ENCODE results near the gene TRPM2.

TRPM2 gene

DNA sequence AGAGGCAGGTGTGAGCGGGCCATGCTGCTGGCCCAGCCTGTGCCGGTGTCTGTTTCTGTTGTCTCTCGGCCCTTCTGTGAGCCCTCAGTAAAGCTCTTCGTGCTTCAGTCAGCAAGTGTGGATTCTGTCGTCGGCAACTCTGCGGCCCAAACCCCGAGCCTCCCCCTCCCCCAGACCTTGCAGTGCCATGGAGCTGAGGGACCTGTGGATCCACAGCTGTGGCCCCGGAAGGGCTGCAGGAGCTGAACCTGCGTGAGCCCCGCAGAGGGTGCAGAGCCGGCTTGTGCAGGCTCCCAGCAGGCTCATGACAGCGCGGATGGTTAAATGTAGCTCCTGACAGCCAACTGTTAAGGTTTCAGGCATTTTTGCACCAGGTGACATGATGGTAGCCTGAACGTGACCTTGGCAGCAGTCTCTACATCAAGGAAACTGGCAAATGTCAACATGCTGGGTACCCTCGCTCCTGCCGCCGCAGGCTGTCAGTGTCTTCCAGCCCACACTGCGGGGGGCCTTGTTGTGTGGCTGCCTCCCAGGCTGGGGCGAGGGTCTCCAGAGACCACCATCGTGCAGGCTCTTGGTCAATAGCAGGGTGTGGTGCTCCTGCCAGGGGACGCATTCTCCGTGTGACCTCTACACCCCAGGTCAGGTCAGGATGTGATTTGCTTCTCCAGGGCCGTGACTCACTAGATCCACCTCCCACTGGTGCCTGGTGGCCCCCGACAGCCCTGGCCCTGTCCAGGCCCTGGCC is 108.8 kb downstream of the TRPM2 start:
- no peak for DNase-seq (ENCODE audit: low read depth in 2 of 2)

DNA sequence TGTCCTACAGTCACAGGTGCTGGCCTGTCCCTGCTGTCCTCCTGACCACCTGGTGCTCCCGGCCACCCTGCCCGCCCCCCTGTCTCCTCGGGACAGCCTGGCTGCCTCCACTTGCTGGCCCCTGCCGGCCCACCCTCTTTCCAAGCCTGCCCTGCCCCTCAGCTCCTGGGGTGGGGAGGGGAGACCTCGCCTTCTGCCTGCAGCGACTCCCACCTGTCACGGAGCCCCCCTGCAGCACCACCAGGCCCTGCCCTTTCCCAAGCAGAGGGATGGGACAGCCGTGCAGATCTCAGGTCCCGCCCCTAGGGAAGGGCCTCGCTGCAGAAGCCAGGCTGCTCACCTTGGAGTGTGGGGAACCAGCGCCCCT is 109.4 kb downstream of the TRPM2 start:
- no peak for DNase-seq (ENCODE audit: low read depth in 2 of 2)

DNA sequence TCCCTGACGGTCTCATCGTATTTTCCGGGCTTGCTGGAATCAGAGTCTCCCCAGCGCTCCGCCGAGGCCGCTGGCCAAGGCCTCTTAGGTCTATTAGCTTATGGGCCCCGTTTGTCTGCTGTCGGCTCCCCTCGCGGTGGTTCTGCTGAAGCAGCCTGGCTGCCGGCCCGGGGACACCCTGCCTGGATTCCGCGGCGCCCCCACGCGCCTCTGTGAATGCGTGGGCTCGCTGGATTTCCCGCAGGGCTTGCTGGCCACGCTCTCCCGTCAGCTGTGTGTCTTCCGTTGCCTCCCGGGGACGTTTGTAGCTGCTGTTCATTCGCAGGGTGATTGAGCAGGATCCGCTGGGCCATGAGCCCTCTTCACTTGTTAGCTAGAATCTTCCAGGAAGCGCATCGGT is 110.3 kb downstream of the TRPM2 start:
- no peak for DNase-seq (ENCODE audit: low read depth in 2 of 2)

DNA sequence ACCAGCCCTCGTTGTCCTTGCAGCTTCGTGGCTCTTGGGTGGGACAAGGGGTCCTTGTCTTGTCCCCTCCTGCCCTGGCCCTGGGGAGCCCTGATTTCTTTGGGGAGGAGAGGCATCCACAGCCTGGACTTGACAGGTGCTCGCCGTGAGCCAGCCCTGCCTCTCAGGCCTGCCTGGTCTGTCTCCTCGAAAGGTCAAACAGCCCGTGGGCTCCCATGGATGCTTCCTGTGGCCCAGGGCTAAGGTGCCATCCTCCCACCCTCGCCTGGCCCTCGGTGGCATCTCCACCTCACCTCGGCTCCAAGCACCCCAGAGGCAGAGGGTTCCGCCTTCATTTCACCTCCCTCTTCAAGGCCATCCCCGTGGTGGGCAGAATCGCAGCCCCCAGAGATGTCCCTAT is 110.9 kb downstream of the TRPM2 start:
- DNase-seq (ENCODE audit: low read depth in 2 of 2) = no peak

DNA sequence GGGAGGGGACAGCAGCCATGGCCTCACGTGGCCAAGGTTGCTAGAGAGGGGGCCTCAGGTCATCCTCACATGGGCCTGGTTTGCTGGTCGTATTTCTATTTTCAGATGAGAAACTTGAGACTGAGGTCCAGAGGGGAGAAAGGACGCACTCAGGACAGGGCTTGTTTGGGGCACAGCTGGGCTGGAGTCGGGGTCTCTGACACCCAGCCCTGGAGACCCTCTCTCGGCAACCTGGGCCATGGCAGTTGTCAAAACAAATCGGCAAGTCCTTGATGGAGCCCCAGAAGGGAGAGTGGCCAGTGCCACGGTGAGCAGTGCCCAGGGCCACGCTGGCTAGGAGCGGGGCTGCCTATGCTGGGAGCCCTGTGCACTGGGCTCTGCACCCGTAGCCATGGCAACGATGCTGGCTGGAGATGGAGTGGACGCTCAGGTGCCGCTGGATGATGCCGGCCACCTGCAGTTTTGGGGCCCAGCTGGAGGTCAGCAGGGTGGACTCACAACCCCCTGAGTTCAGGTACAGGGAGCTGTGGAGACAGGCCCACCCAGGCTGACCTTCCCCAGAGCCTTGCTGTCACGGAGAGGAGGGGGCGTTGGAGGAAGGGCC is 113.0 kb downstream of the TRPM2 start:
- DNase-seq (ENCODE audit: low read depth in 2 of 2) = no peak

DNA sequence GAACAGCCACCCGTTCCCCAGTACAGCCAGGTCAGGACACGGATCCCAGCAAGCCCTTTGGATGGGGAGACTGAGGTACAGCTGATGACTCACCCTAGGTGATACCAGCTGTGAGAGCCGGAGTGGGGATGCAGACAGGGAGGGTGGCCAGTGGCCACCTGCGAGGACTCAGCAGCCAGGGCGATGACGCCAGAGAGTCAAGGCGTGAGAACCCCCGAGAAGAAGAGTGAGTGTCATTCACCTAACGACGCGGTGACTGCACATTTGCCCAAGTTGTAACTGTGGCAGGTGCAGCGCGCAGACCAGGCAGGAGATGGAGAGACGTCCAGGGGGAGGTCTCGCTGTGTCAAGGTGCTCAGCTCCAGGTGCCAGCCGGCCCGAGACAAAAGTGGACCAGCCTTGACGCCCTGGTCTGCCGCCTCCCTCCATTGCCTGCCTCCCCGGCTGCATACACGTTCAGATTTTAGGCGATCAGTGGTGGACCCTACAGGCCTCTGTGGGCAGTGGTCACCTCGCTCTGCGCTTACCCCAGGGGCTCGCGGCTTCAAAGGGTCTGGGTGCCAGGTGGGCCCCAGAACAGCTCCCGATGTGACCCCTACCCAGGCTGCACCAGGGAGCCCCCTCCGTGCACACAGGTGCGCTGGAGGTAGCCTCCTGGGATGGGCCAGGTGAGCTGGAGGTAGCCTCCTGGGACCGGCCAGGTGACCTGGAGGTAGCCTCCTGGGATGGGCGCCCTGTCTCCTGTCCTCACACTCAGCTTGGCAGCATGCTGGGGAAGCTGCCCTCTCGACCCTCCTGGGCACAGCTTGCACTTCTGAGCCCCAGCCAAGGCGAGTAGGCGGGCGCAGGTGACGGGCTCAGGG is 113.8 kb downstream of the TRPM2 start:
- DNase-seq (ENCODE audit: low read depth in 2 of 2) = no peak

DNA sequence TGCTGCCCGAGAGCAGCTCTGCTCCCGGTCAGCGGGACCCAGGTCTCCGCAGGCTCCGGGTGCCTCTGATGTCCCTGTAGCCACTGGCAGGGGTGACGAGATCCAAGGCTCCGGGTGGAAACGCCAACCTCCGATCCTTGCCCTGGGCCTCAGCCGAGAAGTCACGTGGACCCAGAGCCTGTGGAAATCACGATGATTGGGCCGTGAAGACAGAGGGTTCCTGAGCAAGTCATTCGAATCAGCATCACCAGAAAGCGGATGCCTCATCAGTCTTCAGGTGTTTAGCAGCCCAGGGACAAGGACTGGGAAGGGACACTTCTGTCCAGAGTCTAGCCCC is 114.4 kb downstream of the TRPM2 start:
- no peak for DNase-seq (ENCODE audit: low read depth in 2 of 2)

DNA sequence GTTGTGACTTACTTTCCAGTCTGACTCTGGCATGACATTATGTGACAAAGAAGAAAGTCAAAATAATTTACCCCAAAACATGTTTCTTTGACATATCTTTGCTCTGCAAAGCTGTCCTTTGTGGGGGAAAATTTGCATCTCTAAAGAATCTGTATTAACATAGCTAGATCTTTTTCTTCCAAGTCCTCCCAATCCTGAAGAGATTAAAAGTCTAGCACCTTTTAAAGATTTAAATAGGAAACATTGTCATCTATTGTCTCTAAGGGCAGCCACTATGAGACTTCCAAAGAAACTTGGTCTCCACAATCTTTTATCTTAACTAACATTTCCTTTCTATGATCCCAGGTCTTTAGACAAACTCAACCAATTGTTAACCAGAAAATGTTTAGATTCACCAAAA is 117.9 kb downstream of the TRPM2 start:
- DNase-seq (ENCODE audit: low read depth in 2 of 2) = no peak

DNA sequence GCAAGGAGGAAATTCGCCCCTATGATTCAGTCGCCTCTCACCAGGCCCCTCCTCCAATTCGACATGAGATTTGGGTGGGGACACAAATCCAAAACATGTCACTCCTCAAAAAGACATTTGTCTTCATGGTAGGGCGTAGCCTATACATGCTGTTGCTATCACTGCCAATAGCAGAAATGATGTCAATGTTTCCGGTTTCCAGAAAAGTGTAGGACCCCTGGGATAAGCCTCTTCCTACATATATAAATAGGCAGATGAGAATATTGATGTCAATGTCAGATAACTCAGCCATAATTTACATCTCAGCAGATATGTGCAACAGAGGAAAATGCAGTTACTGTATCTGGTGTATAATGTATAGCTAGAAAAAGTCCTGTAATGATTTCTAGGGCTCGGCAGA is 118.6 kb downstream of the TRPM2 start:
- DNase-seq (ENCODE audit: low read depth in 2 of 2) = no peak

DNA sequence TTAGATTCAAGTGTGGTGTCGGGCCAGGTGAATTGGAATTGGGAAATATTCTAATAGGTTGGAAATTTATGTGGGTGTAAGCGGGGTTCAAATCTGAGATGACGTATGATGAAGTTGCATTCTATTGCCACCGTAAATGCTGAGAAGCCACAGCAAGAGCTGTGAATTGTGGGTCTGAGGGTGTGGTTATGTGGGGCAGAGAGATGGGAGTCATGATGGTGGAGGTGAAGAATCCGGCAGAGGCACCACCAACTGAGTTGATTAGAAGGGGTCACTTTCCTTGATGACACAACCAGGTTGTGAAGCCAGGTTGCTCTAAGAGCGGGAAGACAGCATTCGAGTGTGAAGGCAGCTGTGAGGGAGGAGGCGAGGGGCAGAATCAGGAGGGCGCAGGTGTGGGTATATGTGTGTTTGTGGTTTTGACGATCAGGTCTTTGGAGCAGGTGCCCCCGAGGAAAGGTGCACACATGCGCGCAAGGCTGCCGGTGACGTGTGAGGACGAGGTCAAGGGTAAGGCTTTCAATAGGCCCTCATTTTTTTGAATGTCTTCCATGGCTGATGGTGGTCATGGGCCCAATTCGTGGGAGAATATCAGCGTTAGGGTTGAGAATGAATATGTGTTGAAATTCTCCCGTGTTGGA is 120.6 kb downstream of the TRPM2 start:
- DNase-seq (ENCODE audit: low read depth in 2 of 2) = no peak

DNA sequence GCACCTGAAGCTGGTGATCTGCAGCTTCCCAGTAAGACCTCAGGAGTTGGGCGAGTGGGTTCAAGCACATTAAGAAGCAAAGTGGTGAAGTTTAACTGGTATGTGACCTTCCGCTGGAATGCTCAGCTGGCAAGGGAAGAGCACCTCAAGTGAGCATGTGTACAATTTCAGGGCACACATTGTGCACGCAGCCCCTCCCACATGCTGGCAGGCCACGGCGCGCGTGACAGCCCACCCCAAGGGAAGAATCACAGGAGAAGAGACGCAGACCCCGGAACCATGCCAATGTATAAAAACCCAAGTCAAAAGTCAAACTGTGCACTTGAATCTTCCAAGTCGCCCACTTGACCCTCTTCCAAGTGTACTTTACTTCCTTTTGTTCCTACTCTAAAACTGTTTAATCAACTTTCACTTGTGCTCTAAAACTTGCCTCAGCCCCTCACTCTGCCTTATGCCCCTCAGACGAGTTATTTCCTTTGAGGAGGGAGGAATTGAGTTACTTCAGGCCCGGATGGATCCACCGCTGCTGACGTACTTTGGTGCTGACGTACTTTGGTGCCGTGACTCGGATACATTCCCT is 121.9 kb downstream of the TRPM2 start:
- DNase-seq (ENCODE audit: low read depth in 2 of 2) = no peak

DNA sequence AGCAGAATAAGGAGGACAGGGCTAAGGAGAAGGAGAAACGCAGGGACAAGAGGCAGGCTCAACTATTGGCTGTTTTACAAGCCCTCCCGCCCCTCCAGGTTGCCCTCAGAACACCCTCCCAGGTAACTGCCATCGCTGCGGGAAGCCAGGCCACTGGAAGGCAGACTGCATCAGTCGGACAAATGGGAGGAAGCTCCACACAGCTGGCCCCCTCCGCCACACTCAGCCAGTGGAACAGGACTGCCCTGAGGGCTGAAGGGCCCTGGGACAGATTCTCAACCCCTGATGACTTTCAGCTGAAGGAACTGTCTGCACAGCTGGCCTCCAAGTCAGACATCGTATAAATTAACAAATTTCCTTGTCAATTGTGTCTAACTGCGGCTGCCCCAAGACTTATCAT is 123.7 kb downstream of the TRPM2 start:
- DNase-seq (ENCODE audit: low read depth in 2 of 2) = no peak

DNA sequence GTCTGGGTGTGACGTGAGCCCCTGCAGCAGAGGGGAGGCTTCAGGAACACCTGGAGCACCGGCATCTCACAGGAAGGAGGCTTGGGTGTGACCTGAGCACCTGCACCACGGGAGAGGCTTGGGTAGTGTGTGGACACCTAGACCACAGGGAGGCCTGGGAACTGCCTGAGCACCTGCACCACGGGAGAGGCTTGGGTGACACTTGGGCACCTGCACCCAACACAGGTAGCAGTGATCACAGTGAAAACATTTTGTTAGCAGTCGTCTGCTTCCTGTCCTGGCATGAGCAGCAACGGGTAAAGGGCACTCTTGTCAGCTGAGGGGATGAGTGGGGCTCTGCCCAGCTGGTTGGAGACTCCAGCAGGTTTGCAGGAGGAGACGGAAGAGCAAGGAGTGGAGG is 124.3 kb downstream of the TRPM2 start:
- no peak for DNase-seq (ENCODE audit: low read depth in 2 of 2)

DNA sequence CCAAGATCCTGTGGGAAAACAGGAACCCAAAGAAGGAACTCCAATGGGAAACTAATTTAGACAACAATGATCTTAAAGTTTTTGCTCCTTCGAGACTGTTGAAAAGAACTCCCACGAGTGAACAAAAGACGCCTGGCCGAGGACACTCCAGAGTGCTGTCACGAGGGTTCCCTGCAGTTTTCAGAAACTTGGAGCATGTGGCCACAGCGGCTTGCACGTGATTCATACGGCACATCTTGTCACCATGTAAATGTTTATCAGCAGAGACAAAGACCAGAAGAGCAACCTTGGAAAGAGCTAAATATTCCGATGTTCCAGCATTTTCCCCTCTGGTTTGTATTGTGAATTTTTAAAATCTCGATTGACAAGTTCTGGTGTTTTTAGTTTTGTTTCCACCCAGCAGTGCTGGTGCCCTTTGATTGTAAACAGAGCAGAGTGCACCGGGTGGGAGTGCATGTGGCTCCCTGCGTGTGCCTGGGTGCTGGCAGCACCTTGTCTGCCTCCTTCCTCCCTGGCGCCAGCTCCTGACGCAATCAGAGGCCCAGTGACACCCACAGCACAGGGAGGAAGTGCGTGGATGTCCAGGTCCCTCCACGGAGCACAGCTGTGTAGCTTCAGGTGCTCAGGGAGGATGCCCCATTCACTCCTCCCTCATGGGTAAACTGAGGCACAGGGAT is 124.8 kb downstream of the TRPM2 start:
- DNase-seq (ENCODE audit: low read depth in 2 of 2) = no peak

DNA sequence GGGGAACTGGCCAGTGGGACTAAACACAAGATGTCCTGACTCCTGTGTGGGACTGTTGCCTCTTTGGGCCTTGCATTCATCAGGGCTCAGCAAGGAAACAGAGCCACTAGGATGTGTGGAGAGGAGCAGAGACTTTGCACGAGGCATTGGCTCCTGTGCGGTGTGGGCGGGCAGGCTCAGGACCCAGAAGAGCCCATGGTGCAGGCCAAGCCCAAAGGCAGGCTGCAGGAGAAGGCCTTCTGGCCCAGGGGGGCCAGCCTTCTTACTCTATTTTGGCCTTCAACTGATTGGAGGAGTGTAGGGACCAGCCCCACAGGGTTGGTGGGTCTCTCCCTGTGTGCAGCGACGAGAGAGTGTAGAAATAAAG is 125.4 kb downstream of the TRPM2 start:
- no peak for DNase-seq (ENCODE audit: low read depth in 2 of 2)

DNA sequence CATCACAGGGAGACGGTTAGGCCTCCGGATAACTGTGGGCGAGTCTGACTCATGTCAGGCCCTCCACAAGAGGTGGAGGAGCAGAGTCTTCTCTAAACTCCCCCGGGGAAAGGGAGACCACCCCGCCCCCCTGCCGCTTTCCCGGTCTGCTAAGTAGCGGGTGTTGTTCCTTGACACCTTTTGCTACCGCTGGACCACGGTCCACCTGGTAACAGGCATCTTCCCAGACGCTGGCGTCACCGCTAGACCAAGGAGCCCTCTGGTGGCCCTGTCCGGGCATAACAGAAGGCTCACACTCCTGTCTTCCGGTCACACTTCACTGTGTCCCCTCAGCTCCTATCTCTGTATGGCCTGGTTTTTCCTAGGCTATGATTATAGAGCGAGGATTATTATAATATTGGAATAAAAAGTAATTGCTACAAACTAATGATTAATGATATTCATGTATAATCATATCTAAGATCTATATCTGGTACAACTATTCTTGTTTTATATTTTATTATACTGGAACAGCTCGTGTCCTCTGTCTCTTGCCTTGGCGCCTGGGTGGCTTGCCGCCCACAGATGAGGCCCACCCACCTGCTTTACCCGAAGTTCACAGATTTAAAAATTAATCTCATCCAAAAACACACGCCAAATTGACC is 126.3 kb downstream of the TRPM2 start:
- DNase-seq (ENCODE audit: low read depth in 2 of 2) = peak; percentile 13 to 19

DNA sequence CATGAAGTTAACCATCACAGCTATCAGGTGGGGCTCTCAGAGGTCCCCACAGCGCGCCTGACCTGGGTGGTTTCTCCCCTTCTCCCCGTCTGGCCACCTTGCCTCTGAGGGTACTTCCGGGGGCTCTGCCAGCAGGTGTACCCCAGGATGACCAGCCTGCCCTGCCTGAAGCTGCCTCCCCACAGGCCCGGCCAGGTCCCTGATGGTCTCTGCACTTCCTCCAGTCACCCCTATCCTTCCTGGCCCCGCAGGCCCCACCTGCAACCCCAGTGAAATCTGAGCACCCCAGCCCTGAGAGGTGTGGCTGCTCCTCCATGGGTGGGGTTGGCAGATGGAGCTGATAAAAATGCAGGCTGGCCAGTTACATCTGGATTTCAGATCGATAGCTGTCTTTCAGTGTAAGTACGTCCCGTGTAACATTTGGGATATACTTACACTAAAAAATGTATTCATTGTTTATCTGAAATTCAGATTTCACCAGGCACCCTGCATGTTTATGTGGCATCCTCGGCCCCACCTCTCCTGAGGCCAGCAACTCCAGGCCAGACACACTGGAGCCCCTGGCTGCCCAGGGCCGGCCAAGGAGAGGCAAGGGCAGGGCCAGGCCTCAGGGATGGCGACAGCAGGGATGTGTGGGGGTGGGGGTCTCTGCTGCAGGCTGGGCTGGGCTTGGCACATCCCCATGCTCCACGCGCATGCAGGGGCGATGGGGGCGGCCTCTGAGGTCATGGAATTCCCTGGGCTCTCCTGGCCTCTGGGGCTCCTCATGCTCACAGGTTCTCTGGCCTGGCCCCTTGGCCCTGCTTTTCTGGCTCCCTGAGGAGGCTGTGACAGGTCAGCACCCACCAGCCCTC is 127.0 kb downstream of the TRPM2 start:
- DNase-seq (ENCODE audit: low read depth in 2 of 2) = no peak

DNA sequence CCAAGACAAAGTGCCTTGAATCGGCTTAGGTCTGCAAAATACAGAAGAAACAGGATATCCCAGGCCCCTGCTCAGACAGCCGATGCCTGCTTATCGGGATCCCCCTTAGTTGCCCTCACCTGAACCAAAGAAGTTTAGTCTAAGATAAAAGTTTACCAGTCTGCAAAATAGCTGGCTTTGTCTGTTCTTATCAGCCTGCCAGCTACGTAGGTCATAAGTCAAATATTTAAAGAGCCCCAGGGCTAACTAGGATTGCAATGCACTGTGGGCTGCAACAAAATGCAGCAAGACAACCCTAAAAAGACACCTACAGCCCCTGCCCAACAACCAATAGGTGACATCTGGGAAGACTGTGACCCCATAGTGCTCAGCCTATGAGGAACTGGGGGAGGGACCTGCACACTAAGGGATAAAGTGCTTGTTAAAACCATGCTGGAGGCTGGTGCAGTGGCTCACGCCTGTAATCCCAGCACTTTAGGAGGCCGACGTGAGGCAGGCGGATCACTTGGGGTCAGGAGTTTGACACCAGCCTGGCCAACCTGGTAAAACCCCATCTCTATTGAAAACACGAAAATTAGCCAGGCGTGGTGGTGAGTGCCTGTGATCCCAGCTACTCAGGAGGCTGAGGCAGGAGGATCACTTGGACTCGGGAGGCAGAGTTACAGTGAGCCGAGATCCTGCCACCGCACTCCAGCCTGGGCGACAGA is 129.3 kb downstream of the TRPM2 start:
- DNase-seq (ENCODE audit: low read depth in 2 of 2) = no peak
